BLaER1 treated with 17β-estradiol and CSF1 and Interleukin-3, amounts not matched to agents 10 nM and 100 nM (cell line): ENCODE results near the gene PRR22.
"Not testable (repeated sequence)": the region's sequence is repeated elsewhere in the genome, so short reads cannot be mapped to it uniquely, and the experiment has no call there.

Experiments used
- H3K27ac ChIP-seq, 11 experiments: shearing (Covaris generic); formaldehyde crosslinking; 2 replicates each; pipeline ENCODE4 v1.8.1; 2022
- H3K27me3 ChIP-seq, 11 experiments: shearing (Covaris generic); formaldehyde crosslinking; 2 replicates each; pipeline ENCODE4 v1.8.1; 2022
- H3K36me3 ChIP-seq, 11 experiments: shearing (Covaris generic); formaldehyde crosslinking; 2 replicates each; pipeline ENCODE4 v1.8.1; 2022
- H3K4me1 ChIP-seq, 10 experiments: shearing (Covaris generic); formaldehyde crosslinking; 2 replicates each; pipeline ENCODE4 v1.8.1; 2022
- H3K4me2 ChIP-seq, 11 experiments: shearing (Covaris generic); formaldehyde crosslinking; 2 replicates each; pipeline ENCODE4 v1.8.1; 2022
- H3K4me3 ChIP-seq, 10 experiments: shearing (Covaris generic); formaldehyde crosslinking; 2 replicates each; pipeline ENCODE4 v1.8.1; 2022
- H3K9ac ChIP-seq, 11 experiments: shearing (Covaris generic); formaldehyde crosslinking; 2 replicates each; pipeline ENCODE4 v1.8.1; 2022
- H3K9me3 ChIP-seq, 11 experiments: shearing (Covaris generic); formaldehyde crosslinking; replicated peaks in 1 of 11; 2 replicates each; pipeline ENCODE4 v1.8.1; 2022
- H4K20me1 ChIP-seq, 11 experiments: shearing (Covaris generic); formaldehyde crosslinking; 2 replicates each; pipeline ENCODE4 v1.8.1; 2022
- Cebpa-rat ChIP-seq, 11 experiments: shearing (Covaris generic); IDR thresholded peaks; 2 replicates each; pipeline ENCODE4 v1.8.1; 2022

Gene PRR22

DNA sequence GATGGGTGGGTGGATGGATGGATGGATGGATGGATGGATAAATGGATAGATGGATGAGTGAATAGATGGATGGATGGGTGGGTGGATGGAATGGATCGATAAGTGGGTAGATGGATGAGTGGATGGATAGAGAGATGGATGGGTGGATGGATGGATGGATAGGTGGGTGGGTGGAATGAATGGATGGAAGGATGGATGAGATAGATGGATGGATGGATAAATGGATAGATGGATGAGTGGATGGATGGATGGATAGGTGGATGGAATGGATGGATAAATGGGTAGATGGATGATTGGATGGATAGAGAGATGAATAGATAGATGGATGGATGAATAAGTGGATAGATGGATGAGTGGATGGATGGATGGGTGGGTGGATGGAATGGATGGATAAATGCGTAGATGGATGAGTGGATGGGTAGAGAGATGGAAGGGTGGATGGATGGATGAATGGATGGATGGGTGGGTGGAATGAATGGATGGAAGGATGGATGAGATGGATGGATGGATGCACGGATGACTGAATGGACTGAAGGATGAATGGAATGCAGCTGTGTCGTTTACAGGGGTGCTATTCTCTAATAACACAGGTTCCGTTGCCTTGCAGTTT, 21.8 kb downstream of the PRR22 start:
- H3K27me3 ChIP-seq: no peaks in the 10 kb centered on the region
- H3K27ac ChIP-seq: no peak overlapping the region
- no peaks in the 10 kb centered on the region for H4K20me1 ChIP-seq
- no peak for TF ChIP-seq Cebpa-rat (IDR thresholded peaks at IDR 0.05)
- no peaks in the 10 kb centered on the region for H3K36me3 ChIP-seq
- H3K4me3 ChIP-seq: no peak overlapping the region
- no peak overlapping the region for H3K4me2 ChIP-seq
- H3K9ac ChIP-seq: no peak overlapping the region
- H3K4me1 ChIP-seq: peaks cover 0 to 23% (median 12%) of the 10 kb centered on the region in 10 experiments; a peak in 15 of 20 replicates
- H3K9me3 ChIP-seq: peaks cover 0 to 9% (median 0%) of the 10 kb centered on the region in 11 experiments; a peak in 2 of 22 replicates

DNA sequence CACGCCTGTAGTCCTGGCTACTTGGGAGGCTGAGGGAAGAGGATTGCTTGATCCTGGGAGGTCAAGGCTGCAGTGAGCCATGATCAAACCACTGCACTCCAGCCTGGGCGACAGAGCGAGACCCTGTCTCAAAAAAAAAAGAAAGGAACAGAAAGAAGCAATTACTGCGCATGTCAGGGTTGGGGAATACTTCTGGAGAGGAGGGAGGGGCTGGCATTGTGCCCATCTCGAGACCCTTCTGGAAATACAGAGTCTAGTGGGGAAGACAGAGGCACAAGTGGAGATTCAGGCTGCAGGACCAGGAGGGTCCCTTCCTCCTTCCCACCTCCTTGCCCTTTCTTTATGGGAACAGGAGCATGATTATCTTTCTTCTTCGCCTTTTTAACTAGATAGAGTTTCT, 30.8 kb downstream of the PRR22 start:
- Histone ChIP-seq H3K4me1 (peaks cover 0 to 10% (median 8%) of the 10 kb centered on the region in 10 experiments; a peak in 14 of 20 replicates), H3K27ac (no peak overlapping the region), H4K20me1 (no peaks in the 10 kb centered on the region), H3K9me3 (no peaks in the 10 kb centered on the region), H3K9ac (no peak overlapping the region), H3K27me3 (no peaks in the 10 kb centered on the region), H3K4me3 (no peak overlapping the region), H3K36me3 (no peaks in the 10 kb centered on the region), H3K4me2 (no peak overlapping the region)
- no peak for TF ChIP-seq Cebpa-rat (IDR thresholded peaks at IDR 0.05)

DNA sequence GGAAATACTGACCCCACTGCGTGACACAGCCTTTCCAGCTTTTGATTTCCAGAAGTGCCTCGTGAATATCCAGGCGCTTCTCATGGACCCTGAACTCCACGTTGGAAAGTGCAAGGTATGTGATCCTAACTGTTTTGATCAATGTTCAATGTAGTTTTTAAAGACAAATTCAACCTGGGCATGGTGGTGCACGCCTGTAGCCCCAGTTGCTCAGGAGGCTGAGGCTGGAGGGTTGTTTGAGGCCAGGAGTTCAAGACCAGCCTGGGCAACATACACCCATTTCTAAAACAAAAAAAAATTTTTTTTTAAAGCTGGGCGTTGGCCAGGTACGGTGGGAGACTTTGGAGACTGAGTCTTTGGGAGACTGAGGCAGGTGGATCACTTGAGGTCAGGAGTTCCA, 32.8 kb downstream of the PRR22 start:
- Histone ChIP-seq H4K20me1 (no peaks in the 10 kb centered on the region), H3K36me3 (no peaks in the 10 kb centered on the region), H3K4me1 (no peaks in the 10 kb centered on the region), H3K4me3 (no peak overlapping the region), H3K27ac (no peak overlapping the region), H3K4me2 (no peak overlapping the region), H3K27me3 (no peaks in the 10 kb centered on the region), H3K9me3 (no peaks in the 10 kb centered on the region), H3K9ac (no peak overlapping the region)
- TF ChIP-seq Cebpa-rat (IDR thresholded peaks at IDR 0.05): no peak

DNA sequence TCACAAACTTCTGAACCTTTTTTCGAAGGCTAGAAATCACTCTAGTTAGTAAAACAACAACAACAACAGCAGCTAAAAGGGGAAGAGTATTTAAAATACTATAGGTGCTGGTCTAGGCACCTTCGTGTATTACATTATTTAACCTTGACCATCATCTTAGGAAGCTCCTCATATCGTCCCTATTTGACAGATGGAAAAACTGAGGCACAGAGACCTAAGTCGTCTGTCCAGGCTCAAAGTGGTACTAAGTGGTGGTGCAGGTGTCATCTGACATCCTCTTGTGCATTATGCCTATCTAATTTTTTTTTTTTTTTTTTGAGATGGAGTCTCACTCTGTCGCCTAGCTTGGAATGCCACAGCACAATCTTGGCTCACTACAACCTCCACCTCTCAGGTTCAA, 35.0 kb downstream of the PRR22 start:
- Histone ChIP-seq H3K9ac (no peak overlapping the region), H3K4me1 (no peaks in the 10 kb centered on the region), H3K27me3 (no peaks in the 10 kb centered on the region), H3K9me3 (no peaks in the 10 kb centered on the region), H4K20me1 (no peaks in the 10 kb centered on the region), H3K4me2 (no peak overlapping the region), H3K36me3 (no peaks in the 10 kb centered on the region), H3K27ac (no peak overlapping the region), H3K4me3 (no peak overlapping the region)
- no peak for TF ChIP-seq Cebpa-rat (IDR thresholded peaks at IDR 0.05)

DNA sequence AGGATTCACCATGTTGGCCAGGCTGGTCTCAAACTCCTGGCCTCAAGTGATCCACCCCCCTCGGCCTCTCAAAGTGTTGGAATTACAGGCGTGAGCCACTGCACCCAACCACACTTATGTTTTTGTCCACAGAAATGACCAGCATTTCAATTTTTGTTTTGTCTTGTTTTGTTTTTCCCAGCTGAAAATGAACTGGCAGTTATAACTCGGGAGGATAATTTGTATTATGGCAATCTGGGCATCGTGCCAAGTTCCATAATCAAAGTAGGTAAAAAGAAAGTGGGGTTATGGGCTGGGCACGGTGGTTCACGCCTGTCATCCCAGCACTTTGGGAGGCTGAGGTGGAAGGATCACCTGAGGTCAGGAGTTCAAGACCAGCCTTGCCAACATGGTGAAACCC, 35.6 kb downstream of the PRR22 start:
- not testable (repeated sequence) for H3K9me3 ChIP-seq, H3K27me3 ChIP-seq, H3K4me2 ChIP-seq, H4K20me1 ChIP-seq, H3K4me3 ChIP-seq, H3K27ac ChIP-seq, H3K9ac ChIP-seq, H3K36me3 ChIP-seq, H3K4me1 ChIP-seq

- not testable (repeated sequence) for H3K9me3 ChIP-seq, H3K4me1 ChIP-seq, H3K9ac ChIP-seq, H3K27ac ChIP-seq, H3K27me3 ChIP-seq, H3K36me3 ChIP-seq, H3K4me2 ChIP-seq, H3K4me3 ChIP-seq, H4K20me1 ChIP-seq
Observed at GRCh38 chr19:5744999-5745398, 39.5 kb downstream of the PRR22 start.

GRCh38 chr19:5743630-5744029, 40.9 kb downstream of the PRR22 start:
- H4K20me1 ChIP-seq: no peaks in the 10 kb centered on the region
- no peak overlapping the region for H3K4me3 ChIP-seq
- no peaks in the 10 kb centered on the region for H3K36me3 ChIP-seq
- no peak overlapping the region for H3K9ac ChIP-seq
- H3K4me1 ChIP-seq: no peaks in the 10 kb centered on the region
- no peak for TF ChIP-seq Cebpa-rat (IDR thresholded peaks at IDR 0.05)
- no peaks in the 10 kb centered on the region for H3K27me3 ChIP-seq
- no peak overlapping the region for H3K4me2 ChIP-seq
- no peak overlapping the region for H3K27ac ChIP-seq
- H3K9me3 ChIP-seq: no peaks in the 10 kb centered on the region

DNA sequence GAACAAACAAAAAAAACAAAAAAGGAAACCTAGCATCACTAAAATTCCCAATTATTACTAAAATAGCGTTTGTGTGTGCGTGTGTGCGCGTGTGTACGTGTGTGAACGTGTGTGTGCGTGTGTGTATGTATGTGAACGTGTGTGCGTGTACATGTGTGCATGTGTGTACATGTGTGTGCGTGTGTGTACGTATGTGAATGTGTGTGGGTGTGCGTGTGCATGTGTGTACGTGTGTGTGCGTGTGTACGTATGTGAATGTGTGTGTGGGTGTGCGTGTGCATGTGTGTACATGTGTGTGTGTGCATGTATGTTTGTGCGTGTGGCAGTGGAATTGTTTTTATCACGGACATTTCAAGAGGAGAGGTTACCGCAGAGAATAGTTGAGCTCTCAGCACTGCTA, 42.5 kb downstream of the PRR22 start:
- Histone ChIP-seq H3K27me3 (no peaks in the 10 kb centered on the region), H3K36me3 (no peaks in the 10 kb centered on the region), H3K9me3 (no peaks in the 10 kb centered on the region), H3K4me3 (no peak overlapping the region), H3K4me2 (no peak overlapping the region), H3K9ac (no peak overlapping the region), H3K27ac (no peak overlapping the region), H4K20me1 (no peaks in the 10 kb centered on the region), H3K4me1 (no peaks in the 10 kb centered on the region)
- TF ChIP-seq Cebpa-rat (IDR thresholded peaks at IDR 0.05): no peak

DNA sequence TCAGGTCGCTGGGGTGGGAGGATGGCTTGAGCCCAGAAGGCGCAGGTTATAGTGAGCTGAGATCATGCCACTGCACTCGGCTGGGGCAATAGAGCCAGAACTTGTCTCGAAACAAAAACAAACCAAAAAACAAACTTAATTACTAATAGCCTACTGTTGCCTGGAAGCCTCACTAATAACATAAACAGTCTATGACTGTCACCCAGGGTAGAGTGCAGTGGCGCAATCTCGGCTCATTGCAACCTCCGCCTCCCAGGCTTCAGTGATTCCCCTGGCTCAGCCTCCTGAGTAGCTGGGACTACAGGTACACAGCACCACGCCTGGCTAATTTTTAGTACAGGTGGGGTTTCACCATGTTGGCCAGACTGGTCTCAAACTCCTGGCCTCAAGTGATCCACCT, 46.1 kb downstream of the PRR22 start:
- H3K9me3 ChIP-seq: no peaks in the 10 kb centered on the region
- no peaks in the 10 kb centered on the region for H4K20me1 ChIP-seq
- no peaks in the 10 kb centered on the region for H3K27me3 ChIP-seq
- no peak overlapping the region for H3K9ac ChIP-seq
- no peak overlapping the region for H3K4me2 ChIP-seq
- no peak overlapping the region for H3K4me3 ChIP-seq
- no peak overlapping the region for H3K27ac ChIP-seq
- H3K4me1 ChIP-seq: peaks cover 0 to 1% (median 0%) of the 10 kb centered on the region in 10 experiments; a peak in 2 of 20 replicates
- H3K36me3 ChIP-seq: no peaks in the 10 kb centered on the region
- no peak for TF ChIP-seq Cebpa-rat (IDR thresholded peaks at IDR 0.05)

- H3K9me3 ChIP-seq, H3K4me3 ChIP-seq, H3K4me1 ChIP-seq, H4K20me1 ChIP-seq, H3K36me3 ChIP-seq, H3K9ac ChIP-seq, H3K27ac ChIP-seq, H3K27me3 ChIP-seq: not testable (repeated sequence)
- H3K4me2 ChIP-seq: 0 out of 22 replicates have a peak overlapping the region, but pooled peaks of 1 of the 11 experiments have one; percentile 5
Observed at GRCh38 chr19:5733172-5733571, 51.4 kb downstream of the PRR22 start.
